Esophagus squamous epithelium (tissue), 5 donors: ENCODE data around the gene OVOL1. TPM values are rescaled to one million over a fixed set of nuclear protein-coding genes. Genes with fewer than 3 reads are reported as not detected.
A peak's percentile ranks its signal among the peaks of the same experiment; 100 is the strongest.

Experiments used
- DNase-seq: peaks from one replicate; lab custom pipeline; 2025; lab: John Stamatoyannopoulos, UW
- H3K27ac ChIP-seq, 4 donors: fragments of 200-600 bp; sonication (generic); one replicate each; pipeline ENCODE4 v1.5.1; 2016 to 2019; ENCODE audit warnings: mild to moderate bottlenecking in 1 of 4
- H3K27me3 ChIP-seq, 4 donors: fragments of 200-600 bp; sonication (generic); 1 replicate in 3 of 4; 2 replicates in 1 of 4; pipeline versions ENCODE4 v1.5.1 to v1.6.0; 2017 to 2021; ENCODE audit warnings: antibody characterized with exemption in 1 of 4
- H3K36me3 ChIP-seq, 3 donors: fragments of 200-600 bp; sonication (generic); one replicate each; pipeline ENCODE4 v1.5.1; 2016 to 2019
- H3K4me1 ChIP-seq, 3 donors: fragments of 200-600 bp; sonication (generic); one replicate each; pipeline ENCODE4 v1.5.1; 2017 to 2019
- H3K4me3 ChIP-seq, 4 donors: fragments of 200-600 bp; sonication (generic); 1 replicate in 3 of 4; 2 replicates in 1 of 4; pipeline ENCODE4 v1.5.1; 2016 to 2019; ENCODE audit warnings: mild to moderate bottlenecking in 2 of 4, moderate library complexity in 1 of 4
- H3K9me3 ChIP-seq, 3 donors: fragments of 200-600 bp; sonication (generic); one replicate each; pipeline ENCODE4 v1.5.1; 2016 to 2019
- POLR2A ChIP-seq, 4 donors: fragments of 450-650 bp; IDR thresholded peaks; one replicate each; pipeline ENCODE4 v1.6.1; 2017; ENCODE audit warnings: antibody characterized with exemption in 4 of 4, mild to moderate bottlenecking in 4 of 4, moderate library complexity in 3 of 4
- WGBS, 2 donors: methylation state at CpG; one replicate each; pipeline ENCODE4 v1.1.5; 2018; 5-methylcytosine and 5-hydroxymethylcytosine counted together
- intact Hi-C: fragments of 100-400 bp; cut with DNase I; formaldehyde crosslinking; loops from one replicate; pipeline ENCODE4 v1.15.0; 2022
- total RNA-seq, 4 donors: library from RNA; depleted of rRNA; stranded (reverse); fragments of >200 nt; gene quantifications; one replicate each; pipeline ENCODE4 v1.1.0, GENCODE V29; 2016
- TF ChIP-seq, protein P1 (sequence below), 6 experiments: fragments of 450-650 bp in 4 of 6; fragments of 200-600 bp in 2 of 6; sonication (generic) in 2 of 6; IDR thresholded peaks; one replicate each; pipeline ENCODE4 v1.5.1; 2016 to 2019; ENCODE audit warnings: antibody characterized with exemption in 6 of 6, mild to moderate bottlenecking in 4 of 6, moderate library complexity in 4 of 6
- donor health status: DM: yes; HTN: yes; CAD: no.

The OVOL1 gene
- total RNA-seq, 4 donors from 2014 or later: 26.5 to 90.9 (median 55.3) TPM

- TF ChIP-seq, protein P1, sequence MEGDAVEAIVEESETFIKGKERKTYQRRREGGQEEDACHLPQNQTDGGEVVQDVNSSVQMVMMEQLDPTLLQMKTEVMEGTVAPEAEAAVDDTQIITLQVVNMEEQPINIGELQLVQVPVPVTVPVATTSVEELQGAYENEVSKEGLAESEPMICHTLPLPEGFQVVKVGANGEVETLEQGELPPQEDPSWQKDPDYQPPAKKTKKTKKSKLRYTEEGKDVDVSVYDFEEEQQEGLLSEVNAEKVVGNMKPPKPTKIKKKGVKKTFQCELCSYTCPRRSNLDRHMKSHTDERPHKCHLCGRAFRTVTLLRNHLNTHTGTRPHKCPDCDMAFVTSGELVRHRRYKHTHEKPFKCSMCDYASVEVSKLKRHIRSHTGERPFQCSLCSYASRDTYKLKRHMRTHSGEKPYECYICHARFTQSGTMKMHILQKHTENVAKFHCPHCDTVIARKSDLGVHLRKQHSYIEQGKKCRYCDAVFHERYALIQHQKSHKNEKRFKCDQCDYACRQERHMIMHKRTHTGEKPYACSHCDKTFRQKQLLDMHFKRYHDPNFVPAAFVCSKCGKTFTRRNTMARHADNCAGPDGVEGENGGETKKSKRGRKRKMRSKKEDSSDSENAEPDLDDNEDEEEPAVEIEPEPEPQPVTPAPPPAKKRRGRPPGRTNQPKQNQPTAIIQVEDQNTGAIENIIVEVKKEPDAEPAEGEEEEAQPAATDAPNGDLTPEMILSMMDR (IDR thresholded peaks at IDR 0.05): peak; percentile 91 to 100 (median 96)
- TF ChIP-seq POLR2A (IDR thresholded peaks at IDR 0.05): peak in 1 of 4 donors; percentile 68
- Histone ChIP-seq H3K27ac (peak overlapping the region; percentile 88 to 95 (median 91)), H3K9me3 (no peaks in the 10 kb centered on the region), H3K4me1 (peaks cover 48 to 90% (median 53%) of the 10 kb centered on the region in 3 donors), H3K4me3 (peak overlapping the region; percentile 79 to 100 (median 82)), H3K27me3 (peaks cover 0 to 7% (median 0%) of the 10 kb centered on the region in 4 donors), H3K36me3 (peaks cover 16 to 33% (median 23%) of the 10 kb centered on the region in 3 donors)
- no peak for DNase-seq
- WGBS, 2 donors: 4% methylated on average over 5 of the region's 76 CpGs; no CpG with 5 or more reads in 1 of the 2 donors
- intact Hi-C loops: loop anchor here (5.0 to 10.0 kb wide), 2 partner anchors 37 to 65 kb away; partner anchors contain the start of gene KAT5
Measured at GRCh38 chr11:65779919-65780769, 6.7 kb upstream of the OVOL1 start.

- Histone ChIP-seq H3K9me3 (no peaks in the 10 kb centered on the region), H3K27ac (peak within 1 kb of the TSS; percentile 88 to 95 (median 91)), H3K4me3 (peak within 1 kb of the TSS; percentile 79 to 100 (median 82)), H3K27me3 (peaks cover 0 to 13% (median 0%) of the 10 kb centered on the region in 4 donors), H3K4me1 (peaks cover 49 to 90% (median 50%) of the 10 kb centered on the region in 3 donors), H3K36me3 (peaks cover 16 to 33% (median 23%) of the 10 kb centered on the region in 3 donors)
- TF ChIP-seq, protein P1 (IDR thresholded peaks at IDR 0.05): no peak
- peak in 2 of 4 donors; percentile 50 to 71 for TF ChIP-seq POLR2A (IDR thresholded peaks at IDR 0.05)
- no peak for DNase-seq
- WGBS, 2 donors: 3% methylated on average over 8 of the region's 59 CpGs; no CpG with 5 or more reads in 1 of the 2 donors
- intact Hi-C loops: loop anchor here (5.0 kb wide), 1 partner anchor 37 kb away; no protein-coding TSS in a partner anchor
Measured at GRCh38 chr11:65780770-65781151, 6.1 kb upstream of the OVOL1 start, which contains the start of gene AP5B1. TSS of gene AP5B1 (minus strand) at chr11:65780976. CDS start at chr11:65780591, 385 bp downstream.

DNA sequence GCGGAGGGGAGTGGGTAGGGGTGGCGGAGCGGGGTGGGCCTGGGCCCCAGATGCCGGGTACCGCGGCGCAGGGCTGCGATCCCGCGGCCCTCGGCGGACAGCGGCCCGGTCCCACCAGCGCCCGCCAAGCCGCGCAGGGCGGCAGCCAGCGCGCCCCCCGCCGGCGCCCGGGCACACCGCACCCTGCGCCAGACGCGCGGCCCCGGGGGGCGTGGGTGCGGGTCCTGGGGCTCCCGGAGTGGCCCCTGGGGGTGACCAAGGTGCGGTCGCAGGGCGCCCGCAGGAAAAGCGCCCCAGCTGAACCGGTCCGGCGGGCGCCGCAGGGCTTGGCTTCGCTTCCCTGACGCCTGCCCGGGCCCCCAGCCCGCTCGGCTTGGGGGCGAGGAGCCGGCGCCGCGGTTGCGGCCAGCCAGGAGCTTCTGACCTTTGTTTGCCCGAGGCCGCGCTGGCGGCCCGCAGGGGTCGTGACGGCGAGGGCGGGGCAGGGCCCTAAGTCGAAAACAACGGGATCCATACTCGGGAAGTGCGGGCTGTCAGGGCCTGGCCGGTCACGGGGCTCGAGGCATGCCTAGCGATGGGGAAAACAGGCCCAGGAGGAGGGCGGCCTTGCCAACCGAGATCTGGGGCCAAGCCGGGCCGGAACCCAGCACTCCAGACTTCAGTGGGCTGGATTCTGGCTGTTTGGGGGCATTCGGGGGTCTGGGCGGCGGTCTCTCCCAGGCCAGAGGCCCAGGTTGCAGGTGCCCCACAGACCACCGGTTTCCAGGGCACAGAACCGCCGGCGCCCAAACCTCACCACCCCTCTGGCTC lies 5.5 kb upstream of the OVOL1 start:
- peak overlapping the region; percentile 88 to 95 (median 91) for H3K27ac ChIP-seq
- peak overlapping the region; percentile 79 to 100 (median 82) for H3K4me3 ChIP-seq
- H3K36me3 ChIP-seq: peaks cover 16 to 30% (median 23%) of the 10 kb centered on the region in 3 donors
- peaks cover 0 to 19% (median 3%) of the 10 kb centered on the region in 4 donors for H3K27me3 ChIP-seq
- peaks cover 49 to 90% (median 56%) of the 10 kb centered on the region in 3 donors for H3K4me1 ChIP-seq
- 10 to 41% methylated on average over 2 to 7 of the region's 83 CpGs for WGBS, 2 donors
- H3K9me3 ChIP-seq: no peaks in the 10 kb centered on the region
- no peak for DNase-seq
- TF ChIP-seq, protein P1 (IDR thresholded peaks at IDR 0.05): peak in 3 of 6 experiments; percentile 29 to 47 (median 45)
- no peak for TF ChIP-seq POLR2A (IDR thresholded peaks at IDR 0.05)
- intact Hi-C loops: loop anchor here (5.0 kb wide), 1 partner anchor 36 kb away; no protein-coding TSS in a partner anchor

GRCh38 chr11:65781962-65782815 lies 4.7 kb upstream of the OVOL1 start:
- no peaks in the 10 kb centered on the region for H3K9me3 ChIP-seq
- peaks cover 46 to 90% (median 65%) of the 10 kb centered on the region in 3 donors for H3K4me1 ChIP-seq
- no peak for DNase-seq
- TF ChIP-seq, protein P1 (IDR thresholded peaks at IDR 0.05): no peak
- no peak for TF ChIP-seq POLR2A (IDR thresholded peaks at IDR 0.05)
- H3K27ac ChIP-seq: peak overlapping the region; percentile 88 to 95 (median 91)
- peaks cover 0 to 27% (median 5%) of the 10 kb centered on the region in 4 donors for H3K27me3 ChIP-seq
- 91% methylated on average over 5 to 8 of the region's 13 CpGs for WGBS, 2 donors
- intact Hi-C loops: loop anchor here (5.0 kb wide), 1 partner anchor 35 kb away; no protein-coding TSS in a partner anchor
- peak overlapping the region in 3 of 4 donors; percentile 79 to 100 (median 83) for H3K4me3 ChIP-seq
- H3K36me3 ChIP-seq: peaks cover 16 to 22% (median 21%) of the 10 kb centered on the region in 3 donors
